ENCODE measurements around the gene EXOC2. TPM values are rescaled to one million over a fixed set of nuclear protein-coding genes. Genes with fewer than 3 reads are reported as not detected.
A peak's percentile ranks its signal among the peaks of the same experiment; 100 is the strongest.

Gene EXOC2
- total RNA-seq, 3 donors from 2014 or later (not counting 1 experiment from before 2014, with no cell fraction given): 22.1 to 30.8 (median 26.5) TPM

GRCh38 chr6:473768-474452 lies 219.0 kb downstream of the EXOC2 start:
- ATAC-seq (no peak), DNase-seq (no peak)
- TF ChIP-seq CTCF (IDR thresholded peaks at IDR 0.05): no peak
- no peaks in the 10 kb centered on the region for H3K9me3 ChIP-seq (ENCODE audit: control insufficient read depth, insufficient read depth, low read length)
- H3K4me1 ChIP-seq (ENCODE audit: control insufficient read depth, insufficient read depth, low read length): peaks cover 24% of the 10 kb centered on the region
- Mint-ChIP-seq H3K4me3 (peak overlapping the region; percentile 68), H3K27ac (peak overlapping the region; percentile 8 to 16), H3K9me3 (no peaks in the 10 kb centered on the region), H3K4me1 (peaks cover 32 to 33% of the 10 kb centered on the region in 2 donors), H3K36me3 (no peaks in the 10 kb centered on the region), H3K27me3 (ENCODE audit: low read depth in 2 of 2) (no peaks in the 10 kb centered on the region)
- H3K4me3 ChIP-seq (ENCODE audit: low read length): no peak overlapping the region
- no peaks in the 10 kb centered on the region for H3K27me3 ChIP-seq (ENCODE audit: control insufficient read depth, insufficient read depth, low read length)
- WGBS (ENCODE audit: insufficient coverage): 93% methylated on average over 27 of the region's 27 CpGs
- intact Hi-C loops (cut with micrococcal nuclease): loop anchor here (10.0 kb wide), 1 partner anchor 49 kb away; no protein-coding TSS in a partner anchor
- H3K27ac ChIP-seq (ENCODE audit: low read length): peak overlapping the region; percentile 33
- H3K36me3 ChIP-seq (ENCODE audit: control insufficient read depth, insufficient read depth, low read length): no peaks in the 10 kb centered on the region

DNA sequence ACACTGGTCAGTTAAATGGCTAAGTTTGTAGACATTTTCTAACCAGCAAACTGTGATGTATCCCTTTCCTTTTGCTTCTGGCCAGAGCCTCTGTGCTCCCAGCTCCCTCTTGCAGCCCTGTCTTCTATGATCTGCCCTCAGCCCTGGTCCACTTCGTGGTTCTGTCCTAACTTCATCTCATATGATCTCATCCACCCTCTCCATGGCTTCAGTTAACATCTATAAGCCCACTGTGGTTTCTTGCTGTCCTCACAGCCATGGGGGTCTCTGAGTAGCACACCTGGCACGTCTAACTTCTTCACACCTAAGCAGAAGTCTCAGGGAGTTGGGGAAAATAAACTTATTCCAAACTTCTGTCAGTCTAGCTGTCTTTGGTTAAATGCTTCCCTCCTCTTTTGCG lies 219.6 kb downstream of the EXOC2 start:
- ATAC-seq (no peak), DNase-seq (no peak)
- Mint-ChIP-seq H3K36me3 (no peaks in the 10 kb centered on the region), H3K9me3 (no peaks in the 10 kb centered on the region), H3K4me3 (no peak overlapping the region), H3K4me1 (peaks cover 32 to 33% of the 10 kb centered on the region in 2 donors), H3K27me3 (ENCODE audit: low read depth in 2 of 2) (no peaks in the 10 kb centered on the region), H3K27ac (peak overlapping the region in 1 of 2 donors; percentile 16)
- Histone ChIP-seq H3K36me3 (ENCODE audit: control insufficient read depth, insufficient read depth, low read length) (no peaks in the 10 kb centered on the region), H3K9me3 (ENCODE audit: control insufficient read depth, insufficient read depth, low read length) (no peaks in the 10 kb centered on the region), H3K27me3 (ENCODE audit: control insufficient read depth, insufficient read depth, low read length) (no peaks in the 10 kb centered on the region), H3K4me3 (ENCODE audit: low read length) (no peak overlapping the region), H3K27ac (ENCODE audit: low read length) (no peak overlapping the region), H3K4me1 (ENCODE audit: control insufficient read depth, insufficient read depth, low read length) (peaks cover 24% of the 10 kb centered on the region)
- WGBS (ENCODE audit: insufficient coverage): 87% methylated on average over 3 of the region's 3 CpGs
- intact Hi-C loops (cut with micrococcal nuclease): loop anchor here (10.0 kb wide), 1 partner anchor 49 kb away; no protein-coding TSS in a partner anchor
- no peak for TF ChIP-seq CTCF (IDR thresholded peaks at IDR 0.05)

DNA sequence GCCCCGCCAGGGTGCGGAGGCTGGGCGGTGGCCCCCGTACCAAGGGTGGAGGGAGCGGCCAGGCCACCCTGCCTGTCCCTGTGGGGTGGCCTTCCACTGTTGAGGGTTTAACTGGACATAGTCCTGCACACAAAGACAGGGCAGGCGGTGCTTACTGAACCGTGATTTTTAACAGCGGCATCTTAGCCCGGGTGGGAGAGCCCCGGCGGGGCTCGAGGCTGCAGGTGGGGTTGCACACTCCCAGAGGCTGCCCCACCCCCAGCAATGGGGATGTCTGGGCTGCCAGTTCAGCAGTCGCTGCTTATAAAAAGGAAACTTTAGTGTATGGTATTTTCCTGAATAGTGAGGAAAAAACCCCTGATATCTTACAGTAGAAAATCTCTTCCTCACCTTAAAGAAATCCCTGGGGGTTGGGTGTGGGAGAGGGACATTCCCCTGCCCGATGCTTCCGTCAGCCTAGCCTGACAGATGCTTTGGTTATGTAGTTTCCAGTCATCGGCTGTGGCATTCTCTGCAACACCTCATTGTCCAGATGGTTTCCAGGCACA lies 222.0 kb downstream of the EXOC2 start:
- Mint-ChIP-seq H3K36me3 (no peaks in the 10 kb centered on the region), H3K27ac (peak overlapping the region in 1 of 2 donors; percentile 47), H3K27me3 (ENCODE audit: low read depth in 2 of 2) (peaks cover 4 to 9% of the 10 kb centered on the region in 2 donors), H3K9me3 (no peaks in the 10 kb centered on the region), H3K4me3 (no peak overlapping the region), H3K4me1 (peaks cover 32 to 33% of the 10 kb centered on the region in 2 donors)
- H3K4me3 ChIP-seq (ENCODE audit: low read length): no peak overlapping the region
- DNase-seq (no peak), ATAC-seq (no peak)
- WGBS (ENCODE audit: insufficient coverage): 82% methylated on average over 15 of the region's 16 CpGs
- TF ChIP-seq CTCF (IDR thresholded peaks at IDR 0.05): no peak
- H3K36me3 ChIP-seq (ENCODE audit: control insufficient read depth, insufficient read depth, low read length): no peaks in the 10 kb centered on the region
- intact Hi-C loops (cut with micrococcal nuclease): loop anchor here (10.0 kb wide), 1 partner anchor 46 kb away; no protein-coding TSS in a partner anchor
- H3K4me1 ChIP-seq (ENCODE audit: control insufficient read depth, insufficient read depth, low read length): peaks cover 24% of the 10 kb centered on the region
- no peaks in the 10 kb centered on the region for H3K27me3 ChIP-seq (ENCODE audit: control insufficient read depth, insufficient read depth, low read length)
- H3K9me3 ChIP-seq (ENCODE audit: control insufficient read depth, insufficient read depth, low read length): no peaks in the 10 kb centered on the region
- H3K27ac ChIP-seq (ENCODE audit: low read length): no peak overlapping the region

Data from natural killer cell (primary cell).